GM12865 (cell line): ENCODE results near the gene ORMDL2.
"Not testable (repeated sequence)": the region's sequence is repeated elsewhere in the genome, so short reads cannot be mapped to it uniquely, and the experiment has no call there.

Experiments
- DNase-seq: peaks from one replicate; pipeline ENCODE4 v3.0.0; 2010; ENCODE audit warnings: low read depth
- H3K4me3 ChIP-seq: 2 replicates; pipeline ENCODE4 v1.5.1; 2011; ENCODE audit warnings: mild to moderate bottlenecking, low read depth, low read length, control low read depth
- TF ChIP-seq, protein P1 (sequence below): IDR thresholded peaks from 2 replicates; pipeline ENCODE4 v1.5.1; 2011; ENCODE audit warnings: low read length, control low read depth, low read depth, inconsistent platforms; ENCODE audit not compliant: insufficient read depth; ENCODE audit errors: missing control alignments

ORMDL2 gene

DNA sequence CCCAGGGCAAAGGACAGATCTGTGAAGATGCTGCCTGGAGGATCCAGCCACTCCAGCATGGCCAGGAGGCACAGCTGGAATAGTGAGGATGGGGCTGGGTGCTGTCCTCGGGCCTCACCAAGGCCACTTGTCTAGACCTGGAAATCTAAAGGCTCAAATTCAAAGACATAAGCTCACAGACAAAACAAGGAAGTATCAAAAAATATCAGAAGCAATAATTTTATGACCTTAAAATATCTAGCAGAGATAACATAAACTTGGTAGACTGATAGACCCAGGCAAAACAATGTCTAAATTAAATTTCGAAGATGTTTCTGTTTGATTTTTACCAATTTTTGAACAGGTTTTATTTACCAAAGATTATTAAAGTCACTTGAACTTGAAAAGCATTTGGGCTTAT lies 47.5 kb downstream of the ORMDL2 start:
- TF ChIP-seq, protein P1, sequence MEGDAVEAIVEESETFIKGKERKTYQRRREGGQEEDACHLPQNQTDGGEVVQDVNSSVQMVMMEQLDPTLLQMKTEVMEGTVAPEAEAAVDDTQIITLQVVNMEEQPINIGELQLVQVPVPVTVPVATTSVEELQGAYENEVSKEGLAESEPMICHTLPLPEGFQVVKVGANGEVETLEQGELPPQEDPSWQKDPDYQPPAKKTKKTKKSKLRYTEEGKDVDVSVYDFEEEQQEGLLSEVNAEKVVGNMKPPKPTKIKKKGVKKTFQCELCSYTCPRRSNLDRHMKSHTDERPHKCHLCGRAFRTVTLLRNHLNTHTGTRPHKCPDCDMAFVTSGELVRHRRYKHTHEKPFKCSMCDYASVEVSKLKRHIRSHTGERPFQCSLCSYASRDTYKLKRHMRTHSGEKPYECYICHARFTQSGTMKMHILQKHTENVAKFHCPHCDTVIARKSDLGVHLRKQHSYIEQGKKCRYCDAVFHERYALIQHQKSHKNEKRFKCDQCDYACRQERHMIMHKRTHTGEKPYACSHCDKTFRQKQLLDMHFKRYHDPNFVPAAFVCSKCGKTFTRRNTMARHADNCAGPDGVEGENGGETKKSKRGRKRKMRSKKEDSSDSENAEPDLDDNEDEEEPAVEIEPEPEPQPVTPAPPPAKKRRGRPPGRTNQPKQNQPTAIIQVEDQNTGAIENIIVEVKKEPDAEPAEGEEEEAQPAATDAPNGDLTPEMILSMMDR = no peak
- DNase-seq = no peak
- no peak overlapping the region for H3K4me3 ChIP-seq

DNA sequence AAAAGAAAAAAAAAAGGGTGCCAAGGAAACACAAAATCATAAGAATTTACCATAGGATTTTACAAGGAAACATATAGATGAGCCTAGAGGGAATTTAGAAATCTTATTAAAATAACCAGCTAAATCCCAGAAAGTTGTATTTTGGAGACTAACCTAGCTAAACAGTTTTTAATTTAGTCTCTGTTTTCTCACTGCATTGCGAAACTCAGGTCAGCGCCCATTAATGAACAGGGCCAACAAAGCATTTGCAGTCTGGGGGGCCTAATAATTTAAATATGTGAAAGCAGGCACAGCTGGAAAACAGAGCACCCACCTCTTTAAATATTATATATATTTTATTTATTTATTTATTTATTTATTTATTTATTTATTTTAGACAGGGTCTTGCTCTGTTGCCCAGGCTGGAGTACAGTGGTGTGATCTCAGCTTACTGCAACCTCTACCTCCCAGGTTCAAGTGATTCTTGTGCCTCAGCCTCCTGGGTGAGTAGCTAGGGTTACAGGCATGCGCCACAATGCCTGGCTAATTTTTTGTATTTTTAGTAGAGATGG lies 48.7 kb downstream of the ORMDL2 start:
- not testable (repeated sequence) for DNase-seq, H3K4me3 ChIP-seq
